ENCODE measurements around the gene EHMT1. TPM values are rescaled to one million over a fixed set of nuclear protein-coding genes. Genes with fewer than 3 reads are reported as not detected.

Gene EHMT1
- total RNA-seq, 2 experiments from 2014 or later, result 80.6 to 87.8 TPM

GRCh38 chr9:137833721-137834613, 215.2 kb downstream of the EHMT1 start:
- Histone ChIP-seq H3K27me3 (ENCODE audit: control insufficient read depth in 1 of 2, insufficient read depth in 2 of 2, low read length in 2 of 2) (no peaks in the 10 kb centered on the region), H3K36me3 (ENCODE audit: insufficient read depth, low read length) (peaks cover 60% of the 10 kb centered on the region), H3K4me3 (ENCODE audit: low read length) (no peak overlapping the region), H3K27ac (ENCODE audit: low read depth in 1 of 2, low read length in 2 of 2) (no peak overlapping the region), H3K4me1 (ENCODE audit: insufficient read depth, low read length) (no peaks in the 10 kb centered on the region), H3K9me3 (ENCODE audit: control insufficient read depth in 1 of 2, insufficient read depth in 1 of 2, low read length in 2 of 2) (peaks cover 0 to 10% of the 10 kb centered on the region in 2 experiments)
- Mint-ChIP-seq H3K27me3 (no peaks in the 10 kb centered on the region), H3K4me3 (no peak overlapping the region), H3K4me1 (ENCODE audit: low read depth) (no peaks in the 10 kb centered on the region), H3K27ac (no peak overlapping the region), H3K9me3 (no peaks in the 10 kb centered on the region), H3K36me3 (ENCODE audit: low read depth) (peaks cover 49% of the 10 kb centered on the region)
- intact Hi-C loops (cut with DNase I, micrococcal nuclease), result no loop called here
- ATAC-seq (ENCODE audit: poor library complexity) (no peak), DNase-seq (no peak)
- CTCF ChIA-PET, result no interaction called here
- TF ChIP-seq CTCF (IDR thresholded peaks at IDR 0.05), result no peak
- POLR2A ChIA-PET, result no interaction called here

- no peaks in the 10 kb centered on the region for H3K27me3 ChIP-seq (ENCODE audit: control insufficient read depth in 1 of 2, insufficient read depth in 2 of 2, low read length in 2 of 2)
- H3K36me3 Mint-ChIP-seq (ENCODE audit: low read depth), result peaks cover 44% of the 10 kb centered on the region
- H3K9me3 ChIP-seq (ENCODE audit: control insufficient read depth in 1 of 2, insufficient read depth in 1 of 2, low read length in 2 of 2), result peaks cover 0 to 10% of the 10 kb centered on the region in 2 experiments
- ChIA-PET POLR2A (no interaction called here), CTCF (no interaction called here)
- H3K4me1 ChIP-seq (ENCODE audit: insufficient read depth, low read length), result no peaks in the 10 kb centered on the region
- intact Hi-C loops (cut with DNase I, micrococcal nuclease), result no loop called here
- H3K4me3 ChIP-seq (ENCODE audit: low read length), result no peak overlapping the region
- no peaks in the 10 kb centered on the region for H3K9me3 Mint-ChIP-seq
- no peaks in the 10 kb centered on the region for H3K27me3 Mint-ChIP-seq
- no peak overlapping the region for H3K27ac Mint-ChIP-seq
- H3K4me3 Mint-ChIP-seq, result no peak overlapping the region
- DNase-seq (no peak), ATAC-seq (ENCODE audit: poor library complexity) (no peak)
- no peak for TF ChIP-seq CTCF (IDR thresholded peaks at IDR 0.05)
- no peaks in the 10 kb centered on the region for H3K4me1 Mint-ChIP-seq (ENCODE audit: low read depth)
- H3K36me3 ChIP-seq (ENCODE audit: insufficient read depth, low read length), result peaks cover 57% of the 10 kb centered on the region
- no peak overlapping the region for H3K27ac ChIP-seq (ENCODE audit: low read depth in 1 of 2, low read length in 2 of 2)
These were observed 216.2 kb downstream of the EHMT1 start for GRCh38 chr9:137834846-137835546.

- H3K27ac ChIP-seq (ENCODE audit: low read depth in 1 of 2, low read length in 2 of 2), result no peak overlapping the region
- H3K9me3 Mint-ChIP-seq, result no peaks in the 10 kb centered on the region
- peaks cover 53% of the 10 kb centered on the region for H3K36me3 ChIP-seq (ENCODE audit: insufficient read depth, low read length)
- no peak for ATAC-seq (ENCODE audit: poor library complexity)
- no peaks in the 10 kb centered on the region for H3K27me3 ChIP-seq (ENCODE audit: control insufficient read depth in 1 of 2, insufficient read depth in 2 of 2, low read length in 2 of 2)
- peaks cover 0 to 19% of the 10 kb centered on the region in 2 experiments for H3K9me3 ChIP-seq (ENCODE audit: control insufficient read depth in 1 of 2, insufficient read depth in 1 of 2, low read length in 2 of 2)
- no peak overlapping the region for H3K27ac Mint-ChIP-seq
- TF ChIP-seq CTCF (IDR thresholded peaks at IDR 0.05), result no peak
- no peaks in the 10 kb centered on the region for H3K4me1 Mint-ChIP-seq (ENCODE audit: low read depth)
- CTCF ChIA-PET, result no interaction called here
- H3K36me3 Mint-ChIP-seq (ENCODE audit: low read depth), result peaks cover 31% of the 10 kb centered on the region
- H3K27me3 Mint-ChIP-seq, result no peaks in the 10 kb centered on the region
- intact Hi-C loops (cut with DNase I, micrococcal nuclease), result no loop called here
- H3K4me3 ChIP-seq (ENCODE audit: low read length), result no peak overlapping the region
- no peaks in the 10 kb centered on the region for H3K4me1 ChIP-seq (ENCODE audit: insufficient read depth, low read length)
- DNase-seq, result no peak
- POLR2A ChIA-PET, result no interaction called here
- H3K4me3 Mint-ChIP-seq, result no peak overlapping the region
These were observed 217.5 kb downstream of the EHMT1 start for GRCh38 chr9:137836151-137836830.

Measured in CD4-positive, alpha-beta T cell (primary cell).